Hepatocyte (in vitro differentiated cells): ENCODE measurements around the gene PLA2G4E. TPM values are rescaled to one million over a fixed set of nuclear protein-coding genes. Genes with fewer than 3 reads are reported as not detected.

Experiments
- DNase-seq: peaks from one replicate; pipeline ENCODE4 v3.0.0-alpha.2; 2016; ENCODE audit warnings: low spot score
- H2AFZ ChIP-seq: fragments of 200-600 bp; sonication (generic); 2 replicates; pipeline ENCODE4 v1.6.0; 2016; ENCODE audit warnings: antibody characterized with exemption, mild to moderate bottlenecking
- H3K27ac ChIP-seq: fragments of 200-600 bp; sonication (generic); 2 replicates; pipeline ENCODE4 v1.5.1; 2016; ENCODE audit warnings: mild to moderate bottlenecking
- H3K27me3 ChIP-seq: fragments of 200-600 bp; sonication (generic); 2 replicates; pipeline ENCODE4 v1.6.1; 2016
- H3K36me3 ChIP-seq: fragments of 200-600 bp; sonication (generic); replicated peaks from 2 replicates; pipeline ENCODE4 v1.5.1; 2016; ENCODE audit warnings: low read depth; ENCODE audit not compliant: insufficient read depth
- H3K4me1 ChIP-seq: fragments of 200-600 bp; sonication (generic); 2 replicates; pipeline ENCODE4 v1.5.1; 2016; ENCODE audit warnings: mild to moderate bottlenecking, moderate library complexity; ENCODE audit not compliant: insufficient read depth
- H3K4me2 ChIP-seq: fragments of 200-600 bp; sonication (generic); 2 replicates; pipeline ENCODE4 v1.6.0; 2016
- H3K4me3 ChIP-seq: fragments of 200-600 bp; sonication (generic); 2 replicates; pipeline ENCODE4 v1.5.1; 2016; ENCODE audit warnings: mild to moderate bottlenecking
- H3K79me2 ChIP-seq: fragments of 200-600 bp; sonication (generic); 2 replicates; pipeline ENCODE4 v1.6.0; 2017; ENCODE audit warnings: mild to moderate bottlenecking
- H3K9me2 ChIP-seq: fragments of 200-600 bp; sonication (generic); replicated peaks from 2 replicates; pipeline ENCODE4 v1.6.0; 2017; ENCODE audit warnings: mild to moderate bottlenecking; ENCODE audit not compliant: insufficient read depth
- H3K9me3 ChIP-seq: fragments of 200-600 bp; sonication (generic); 2 replicates; pipeline ENCODE4 v1.5.1; 2016; ENCODE audit warnings: low read depth, mild to moderate bottlenecking
- H4K20me1 ChIP-seq: fragments of 200-600 bp; sonication (generic); 2 replicates; pipeline ENCODE4 v1.6.0; 2016; ENCODE audit warnings: mild to moderate bottlenecking; ENCODE audit not compliant: insufficient read depth, poor library complexity, severe bottlenecking
- EZH2 ChIP-seq: fragments of 200-600 bp; sonication (generic); IDR thresholded peaks from 2 replicates; pipeline ENCODE4 v1.6.1; 2016; ENCODE audit warnings: antibody characterized with exemption, mild to moderate bottlenecking, borderline replicate concordance
- EZH2phosphoT487 ChIP-seq: fragments of 200-600 bp; sonication (generic); IDR thresholded peaks from one replicate; pipeline ENCODE4 v1.6.1; 2018; ENCODE audit warnings: antibody characterized with exemption, mild to moderate bottlenecking, low read depth, moderate library complexity; ENCODE audit not compliant: unreplicated experiment, severe bottlenecking
- WGBS: methylation state at CpG from one replicate; pipeline ENCODE4 v1.1.6; 2016; ENCODE audit warnings: low lambda C conversion rate; ENCODE audit errors: missing lambda C conversion rate; 5-methylcytosine and 5-hydroxymethylcytosine counted together
- polyA plus RNA-seq: library from polyadenylated mRNA; unstranded; fragments of >200 nt; fragmentation: Nextera tagmentation; extraction: Ambion mirVana; gene quantifications from 2 replicates; pipeline ENCODE4 v1.2.1, GENCODE V29; 2016
- total RNA-seq: library from RNA; depleted of rRNA; stranded (reverse); fragments of >200 nt; gene quantifications from 2 replicates; pipeline ENCODE4 v1.2.3, GENCODE V29; 2014
- TF ChIP-seq, protein P1 (sequence below): fragments of 200-600 bp; sonication (generic); IDR thresholded peaks from 2 replicates; pipeline ENCODE4 v1.5.1; 2016; ENCODE audit warnings: antibody characterized with exemption, mild to moderate bottlenecking; ENCODE audit not compliant: poor library complexity

Gene PLA2G4E
- total and polyA plus RNA-seq, 2 experiments from 2014 or later, result 0.07 to 0.54 TPM

DNA sequence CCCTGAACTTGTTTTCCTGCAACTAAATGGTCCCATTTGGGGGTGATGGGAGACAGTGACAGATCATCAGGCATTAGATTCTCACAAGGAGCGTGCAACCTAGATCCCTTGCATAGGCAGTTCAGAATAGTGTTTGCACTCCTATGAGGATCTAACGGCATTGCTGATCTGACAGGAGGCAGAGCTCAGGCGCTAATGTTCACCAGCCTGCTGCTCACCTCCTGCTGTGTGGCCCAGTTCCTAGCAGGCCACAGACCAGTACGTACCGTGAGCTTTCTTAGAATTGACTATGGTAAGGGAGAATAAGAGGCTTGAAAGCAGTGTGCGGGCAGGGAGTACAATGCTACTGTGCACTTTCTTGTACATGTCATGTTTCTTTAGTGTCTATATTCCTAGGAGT, 17.6 kb upstream of the PLA2G4E start:
- H3K4me1 ChIP-seq, result no peaks in the 10 kb centered on the region
- TF ChIP-seq, protein P1, sequence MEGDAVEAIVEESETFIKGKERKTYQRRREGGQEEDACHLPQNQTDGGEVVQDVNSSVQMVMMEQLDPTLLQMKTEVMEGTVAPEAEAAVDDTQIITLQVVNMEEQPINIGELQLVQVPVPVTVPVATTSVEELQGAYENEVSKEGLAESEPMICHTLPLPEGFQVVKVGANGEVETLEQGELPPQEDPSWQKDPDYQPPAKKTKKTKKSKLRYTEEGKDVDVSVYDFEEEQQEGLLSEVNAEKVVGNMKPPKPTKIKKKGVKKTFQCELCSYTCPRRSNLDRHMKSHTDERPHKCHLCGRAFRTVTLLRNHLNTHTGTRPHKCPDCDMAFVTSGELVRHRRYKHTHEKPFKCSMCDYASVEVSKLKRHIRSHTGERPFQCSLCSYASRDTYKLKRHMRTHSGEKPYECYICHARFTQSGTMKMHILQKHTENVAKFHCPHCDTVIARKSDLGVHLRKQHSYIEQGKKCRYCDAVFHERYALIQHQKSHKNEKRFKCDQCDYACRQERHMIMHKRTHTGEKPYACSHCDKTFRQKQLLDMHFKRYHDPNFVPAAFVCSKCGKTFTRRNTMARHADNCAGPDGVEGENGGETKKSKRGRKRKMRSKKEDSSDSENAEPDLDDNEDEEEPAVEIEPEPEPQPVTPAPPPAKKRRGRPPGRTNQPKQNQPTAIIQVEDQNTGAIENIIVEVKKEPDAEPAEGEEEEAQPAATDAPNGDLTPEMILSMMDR, result no peak
- TF ChIP-seq EZH2phosphoT487 (no peak), EZH2 (no peak)
- H3K4me2 ChIP-seq, result no peak overlapping the region
- 94% methylated on average over 6 of the region's 6 CpGs for WGBS
- H3K36me3 ChIP-seq, result no peaks in the 10 kb centered on the region
- no peaks in the 10 kb centered on the region for H3K9me2 ChIP-seq
- H4K20me1 ChIP-seq, result no peaks in the 10 kb centered on the region
- no peak for DNase-seq
- H3K4me3 ChIP-seq, result no peak overlapping the region
- H3K79me2 ChIP-seq, result no peaks in the 10 kb centered on the region
- no peak overlapping the region for H2AFZ ChIP-seq
- no peaks in the 10 kb centered on the region for H3K27me3 ChIP-seq
- no peak overlapping the region for H3K27ac ChIP-seq
- no peaks in the 10 kb centered on the region for H3K9me3 ChIP-seq

- H3K27ac ChIP-seq, result no peak overlapping the region
- H3K79me2 ChIP-seq, result no peaks in the 10 kb centered on the region
- no peaks in the 10 kb centered on the region for H3K27me3 ChIP-seq
- no peaks in the 10 kb centered on the region for H3K36me3 ChIP-seq
- H3K9me3 ChIP-seq, result no peaks in the 10 kb centered on the region
- no peaks in the 10 kb centered on the region for H3K9me2 ChIP-seq
- no peaks in the 10 kb centered on the region for H3K4me1 ChIP-seq
- no peaks in the 10 kb centered on the region for H4K20me1 ChIP-seq
- DNase-seq, result no peak
- no peak overlapping the region for H2AFZ ChIP-seq
- no peak overlapping the region for H3K4me3 ChIP-seq
- WGBS, result 85% methylated on average over 8 of the region's 8 CpGs
- no peak overlapping the region for H3K4me2 ChIP-seq
- TF ChIP-seq EZH2 (no peak), EZH2phosphoT487 (no peak)
- TF ChIP-seq, protein P1, result no peak
These were observed 16.8 kb upstream of the PLA2G4E start for GRCh38 chr15:42037656-42038055.

DNA sequence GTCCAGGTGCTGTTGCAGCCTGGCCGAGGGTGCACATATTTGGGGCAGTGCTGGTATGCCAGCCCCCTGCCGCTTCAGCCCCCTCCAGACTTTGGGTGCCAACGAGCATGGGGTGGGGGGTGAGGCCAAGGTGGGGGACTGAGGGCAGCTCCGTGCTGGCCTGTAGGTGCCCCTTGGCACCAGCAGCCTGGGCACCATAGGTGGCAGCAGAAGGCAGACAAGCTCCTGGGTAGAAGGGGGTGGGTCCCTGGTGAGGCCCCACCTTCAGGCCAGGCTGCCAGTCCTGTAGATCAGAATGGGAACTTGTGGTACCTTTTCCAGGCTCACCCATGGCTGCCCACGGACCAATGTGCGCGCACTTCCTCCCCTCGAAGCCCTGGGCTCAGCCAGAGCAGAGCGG, 16.1 kb upstream of the PLA2G4E start:
- H3K79me2 ChIP-seq, result no peaks in the 10 kb centered on the region
- H4K20me1 ChIP-seq, result no peaks in the 10 kb centered on the region
- no peaks in the 10 kb centered on the region for H3K9me3 ChIP-seq
- H3K27ac ChIP-seq, result no peak overlapping the region
- H3K9me2 ChIP-seq, result no peaks in the 10 kb centered on the region
- DNase-seq, result no peak
- no peak overlapping the region for H3K4me3 ChIP-seq
- no peaks in the 10 kb centered on the region for H3K4me1 ChIP-seq
- H3K27me3 ChIP-seq, result no peaks in the 10 kb centered on the region
- H3K4me2 ChIP-seq, result no peak overlapping the region
- 98% methylated on average over 9 of the region's 9 CpGs for WGBS
- H3K36me3 ChIP-seq, result no peaks in the 10 kb centered on the region
- TF ChIP-seq EZH2 (no peak), EZH2phosphoT487 (no peak)
- TF ChIP-seq, protein P1, result no peak
- H2AFZ ChIP-seq, result no peak overlapping the region
